DMS 273 (cell line): ENCODE data around the gene ART3.
A peak's percentile ranks its signal among the peaks of the same experiment; 100 is the strongest.

Experiments
- DNase-seq: peaks from one replicate; lab custom pipeline; 2025; ENCODE audit not compliant: unreplicated experiment; lab: John Stamatoyannopoulos, UW

ART3 gene

GRCh38 chr4:76144546-76144945 lies 70.0 kb downstream of the ART3 start:
- no peak for DNase-seq

- peak; percentile 96 for DNase-seq
Observed at GRCh38 chr4:76147454-76148141, 73.1 kb downstream of the ART3 start.

GRCh38 chr4:76148142-76148865 lies 73.8 kb downstream of the ART3 start, which contains the start of gene NUP54:
TSS of gene NUP54 (minus strand) at chr4:76148397. CDS start at chr4:76148374, 23 bp downstream.
- DNase-seq = peak; percentile 97

- no peak for DNase-seq
Observed at GRCh38 chr4:76153356-76153755, 78.8 kb downstream of the ART3 start.

- peak; percentile 5 for DNase-seq
Observed at GRCh38 chr4:76155979-76156378, 81.5 kb downstream of the ART3 start.

GRCh38 chr4:76156635-76157034 lies 82.1 kb downstream of the ART3 start:
- peak; percentile 42 for DNase-seq

GRCh38 chr4:76160355-76160754 lies 85.8 kb downstream of the ART3 start:
- DNase-seq = no peak
